Esophagus mucosa (tissue), 1 donor: ENCODE results near the gene GFOD2. TPM values are rescaled to one million over a fixed set of nuclear protein-coding genes. Genes with fewer than 3 reads are reported as not detected.
"Not testable (repeated sequence)": the region's sequence is repeated elsewhere in the genome, so short reads cannot be mapped to it uniquely, and the experiment has no call there.

ENCODE experiments used
- ATAC-seq: fragments of 200-7000 bp; cut with Tn5 transposase; one replicate; pipeline ENCODE4 v1.9.1; 2020
- total RNA-seq: library from RNA; stranded (reverse); gene quantifications from one replicate; pipeline ENCODE4 v1.2.4, GENCODE V29; 2023
- donor health status: DM: yes; HTN: yes; CAD: no.

Gene GFOD2
- total RNA-seq, 1 donor from 2014 or later: 25.4 TPM

DNA sequence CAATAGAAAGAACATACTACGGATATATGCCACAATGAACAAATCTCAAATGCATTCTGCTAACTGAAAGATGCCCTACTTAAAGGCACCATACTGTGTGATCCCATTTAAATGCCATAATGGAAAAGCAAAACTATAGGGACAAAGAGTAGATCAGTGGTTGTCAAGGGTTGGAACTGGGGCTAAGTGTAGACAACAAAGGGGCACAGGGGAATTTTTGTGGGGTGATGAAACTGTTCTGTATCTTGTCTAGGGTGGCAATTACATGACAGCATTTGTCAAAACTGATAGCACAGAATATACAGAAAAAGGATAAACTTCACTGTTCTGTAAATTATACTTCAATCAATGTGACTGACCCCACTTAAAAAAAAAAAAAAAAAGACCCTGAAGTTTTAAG, 17.7 kb downstream of the GFOD2 start:
- no peak for ATAC-seq

DNA sequence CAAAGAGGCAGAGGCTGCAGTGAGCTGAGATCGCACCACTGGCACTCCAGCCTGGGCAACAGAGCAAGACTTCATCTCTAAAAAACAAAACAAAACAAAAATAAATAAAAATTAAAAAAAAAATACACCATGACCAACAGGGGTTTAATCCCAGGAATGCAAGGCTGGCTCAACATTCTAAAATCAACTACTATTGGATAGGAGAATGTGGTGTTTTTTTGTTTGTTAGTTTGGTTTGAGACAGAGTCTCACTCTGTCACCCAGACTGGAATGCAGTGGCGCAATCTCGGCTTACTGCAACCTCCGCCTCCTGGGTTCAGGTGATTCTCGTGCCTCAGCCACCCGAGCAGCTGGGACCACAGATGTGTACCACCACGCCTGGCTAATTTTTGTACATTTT, 19.9 kb downstream of the GFOD2 start:
- no peak for ATAC-seq

DNA sequence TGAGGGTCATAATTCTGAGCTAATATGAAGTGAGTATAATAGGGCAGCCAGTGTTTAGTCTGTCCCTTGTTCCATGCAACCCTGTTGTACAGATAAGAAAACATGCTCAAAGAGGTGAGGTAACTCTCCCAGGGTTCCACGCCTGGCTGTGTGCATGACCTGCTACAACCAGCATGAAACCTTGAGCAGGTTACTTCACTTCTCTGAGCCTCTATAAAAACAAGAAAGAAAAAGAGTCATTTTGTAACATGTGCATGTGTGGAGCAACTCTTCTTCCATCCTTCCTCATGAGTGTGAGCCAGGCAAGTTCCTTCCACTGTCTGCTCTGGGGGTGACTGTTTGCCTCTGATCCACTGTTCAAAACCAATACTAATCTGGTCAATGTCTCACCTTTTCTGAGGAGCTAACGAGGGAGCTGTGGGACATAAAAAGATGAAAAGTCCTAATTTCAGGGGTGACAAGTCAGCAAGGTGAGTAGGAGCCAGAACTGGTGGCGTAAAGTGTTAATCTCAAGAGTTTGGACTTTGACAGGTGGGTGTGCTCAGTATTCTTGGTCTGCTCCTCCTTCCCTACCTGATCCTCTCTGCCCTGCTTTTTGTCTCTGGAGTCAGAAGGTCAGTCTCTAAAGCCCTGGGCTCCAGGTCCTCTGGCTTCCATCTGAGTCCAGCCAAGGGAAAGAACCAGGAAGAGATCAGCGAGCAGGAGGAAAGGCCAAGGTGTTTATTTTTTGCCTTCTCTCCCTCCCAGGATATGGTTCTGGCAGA, 21.5 kb downstream of the GFOD2 start:
- ATAC-seq: peak; percentile 60

DNA sequence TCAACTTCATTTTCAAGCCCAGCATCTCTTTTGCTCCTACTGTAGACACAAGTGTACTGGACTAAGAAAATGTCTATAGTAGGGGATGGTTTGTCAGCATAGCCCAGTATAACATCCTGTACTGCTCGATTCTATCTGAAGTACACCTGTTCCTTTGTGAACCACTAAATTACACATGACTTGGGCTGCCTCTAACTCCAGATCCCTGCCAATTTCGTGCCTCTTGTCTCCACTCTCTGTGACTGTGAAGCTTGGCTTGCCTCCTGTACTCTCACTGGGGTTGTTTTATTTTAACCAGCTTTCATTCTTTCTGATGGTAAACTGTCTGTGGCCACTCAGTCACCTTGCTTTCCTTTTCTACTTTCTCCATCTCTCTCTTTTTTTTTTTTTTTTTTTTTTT, 24.5 kb downstream of the GFOD2 start:
- no peak for ATAC-seq

DNA sequence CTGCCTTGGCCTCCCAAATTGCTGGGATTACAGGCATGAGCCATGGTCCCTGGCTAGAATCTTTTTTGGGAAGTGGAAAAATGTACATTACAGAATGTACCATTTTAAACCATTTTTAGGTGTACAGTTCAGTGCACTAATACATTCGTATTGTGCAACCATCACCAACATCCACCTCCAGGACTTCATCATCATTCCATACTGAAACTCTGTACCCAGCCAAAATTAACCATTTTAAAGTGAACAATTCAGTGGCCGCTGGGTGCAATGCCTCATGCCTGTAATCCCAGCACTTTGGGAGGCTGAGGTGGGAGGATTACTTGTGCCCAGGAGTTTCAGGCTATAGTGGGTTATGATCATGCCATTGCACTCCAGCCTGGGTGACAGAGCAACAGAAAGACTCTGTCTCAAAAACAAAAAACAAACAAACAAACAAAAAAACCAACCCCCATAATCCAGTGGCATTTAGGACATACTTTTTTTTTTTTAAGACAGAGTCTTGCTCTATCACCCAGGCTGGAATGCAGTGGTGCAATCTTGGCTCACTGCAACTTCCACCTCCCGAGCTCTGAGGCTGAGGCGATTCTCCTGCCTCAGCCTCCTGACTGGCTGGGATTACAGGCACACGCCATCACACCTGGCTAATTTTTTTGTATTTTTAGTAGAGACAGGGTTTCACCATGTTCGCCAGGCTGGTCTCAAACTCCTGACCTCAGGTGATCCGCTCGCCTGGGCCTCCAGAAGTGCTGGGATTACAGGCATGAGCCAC, 25.4 kb downstream of the GFOD2 start:
- ATAC-seq: not testable (repeated sequence)

DNA sequence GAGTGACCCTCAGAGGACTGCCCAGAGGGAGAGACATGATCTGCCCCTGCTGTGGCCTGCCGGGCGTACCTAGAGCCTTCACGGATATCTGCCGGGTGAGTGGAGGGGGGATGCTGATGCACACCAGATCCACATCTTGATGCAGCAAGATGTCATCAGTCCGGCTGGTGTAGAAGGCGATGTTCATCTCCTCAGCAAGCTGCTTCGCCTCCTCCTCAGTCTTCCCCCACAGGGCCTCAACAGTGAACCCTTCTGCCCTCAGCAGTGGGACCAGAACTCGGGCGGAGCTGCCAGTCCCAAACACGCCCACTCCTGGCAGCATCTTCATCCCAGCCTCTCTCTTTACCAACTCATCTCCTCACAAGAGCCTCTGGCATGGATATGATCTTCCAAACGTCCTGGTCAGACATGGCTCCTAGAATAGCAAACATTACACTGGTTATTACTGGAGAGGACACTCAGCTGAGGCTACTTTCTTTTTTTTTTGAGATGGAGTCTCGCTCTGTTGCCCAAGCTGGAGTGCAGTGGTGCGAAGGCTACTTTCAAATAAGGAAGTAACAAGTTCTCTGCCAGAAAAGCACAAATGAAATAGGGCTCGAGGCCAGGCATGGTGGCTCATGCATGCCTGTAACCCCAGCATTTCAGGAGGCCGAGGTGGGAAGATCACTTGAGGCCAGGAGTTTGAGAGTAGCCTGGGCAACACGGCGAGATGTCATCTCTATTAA, 33.6 kb downstream of the GFOD2 start:
- no peak for ATAC-seq

DNA sequence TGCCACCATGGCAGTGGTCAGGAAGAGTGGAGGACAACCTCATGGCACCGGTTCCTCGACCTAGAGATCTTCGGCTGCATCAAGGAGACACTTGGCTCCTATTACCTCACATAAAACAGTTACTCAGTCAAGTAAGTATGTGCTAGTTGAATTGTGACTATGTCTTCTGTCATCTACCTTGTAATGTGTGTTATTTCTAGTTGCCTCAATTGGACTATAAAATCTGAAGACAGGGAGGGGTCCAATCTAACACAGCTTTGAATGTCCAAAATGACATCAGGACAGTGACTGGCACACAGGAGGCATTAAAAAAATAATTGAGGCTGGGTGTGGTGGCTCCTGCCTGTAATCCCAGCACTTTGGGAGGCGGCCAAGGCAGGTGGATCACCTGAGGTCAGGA, 35.3 kb downstream of the GFOD2 start:
- peak; percentile 84 for ATAC-seq

DNA sequence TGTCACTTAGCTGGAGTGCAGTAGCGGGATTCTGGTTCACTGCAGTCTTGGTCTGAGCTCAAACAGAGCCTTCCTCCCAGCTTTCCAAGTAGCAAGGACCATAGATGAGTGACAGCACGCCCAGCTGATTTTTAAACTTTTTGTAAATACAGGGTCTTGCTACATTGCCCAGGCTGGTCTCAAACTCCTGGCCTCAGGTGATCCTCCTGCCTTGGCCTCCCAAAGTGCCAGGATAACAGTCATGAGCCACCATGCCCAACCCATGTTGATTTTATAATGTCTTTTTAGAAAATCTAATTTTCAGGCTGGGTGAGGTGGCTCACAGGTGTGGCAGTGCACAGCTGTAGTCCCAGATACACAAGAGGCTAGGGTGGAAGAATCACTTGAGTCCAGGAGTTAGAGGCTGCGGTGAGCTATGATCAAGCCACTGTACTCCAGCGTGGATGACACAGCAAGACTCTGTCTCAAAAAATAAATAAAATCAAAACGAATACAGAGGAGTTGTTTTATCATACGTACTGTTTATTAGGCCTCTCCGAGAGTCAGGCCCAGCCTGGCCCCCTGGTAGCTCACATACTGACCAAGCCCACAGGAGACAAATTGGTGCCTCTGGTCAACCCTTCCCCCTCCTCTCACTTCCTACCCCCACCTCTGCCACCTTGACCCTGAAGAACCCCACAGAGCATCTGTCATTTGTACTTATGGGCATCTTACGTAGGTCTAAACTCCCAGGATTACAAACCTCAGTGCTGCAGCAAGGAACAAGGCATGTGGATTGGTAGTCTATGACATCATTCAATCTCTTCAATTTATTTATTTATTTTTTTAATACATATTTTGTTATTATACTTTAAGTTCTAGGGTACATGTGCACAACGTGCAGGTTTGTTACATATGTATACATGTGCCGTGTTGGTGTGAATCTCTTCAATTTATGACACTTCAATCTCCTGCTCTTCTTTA, 38.9 kb downstream of the GFOD2 start:
- no peak for ATAC-seq

DNA sequence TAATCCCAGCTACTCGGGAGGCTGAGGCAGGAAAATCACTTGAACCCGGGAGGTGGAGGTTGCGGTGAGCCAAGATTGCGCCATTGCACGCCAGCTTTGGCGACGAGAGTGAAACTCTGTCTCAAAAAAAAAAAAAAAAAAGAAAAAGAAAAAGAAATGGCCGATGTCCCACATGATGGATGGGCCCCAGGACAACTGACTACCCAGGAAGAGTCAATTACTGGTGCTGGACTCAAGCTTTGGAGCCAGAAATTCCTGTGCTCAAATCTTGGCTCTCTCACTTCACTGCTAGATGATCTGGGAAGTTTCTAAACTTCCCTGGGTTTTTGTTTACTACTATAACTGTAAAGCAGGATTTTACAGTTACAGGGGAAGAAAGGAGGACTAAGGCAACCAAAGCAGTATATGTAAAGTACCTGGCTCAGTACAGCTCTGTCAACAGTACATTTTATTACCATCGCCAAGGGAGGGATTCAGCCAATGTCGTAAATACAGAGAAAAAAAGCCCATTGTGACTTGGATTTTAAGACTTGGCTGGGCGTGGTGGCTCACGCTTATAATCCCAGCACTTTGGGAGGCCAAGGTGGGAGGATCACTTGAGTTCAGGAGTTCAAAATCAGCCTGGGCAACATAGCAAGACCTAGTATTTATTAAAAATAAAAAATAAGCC, 40.6 kb downstream of the GFOD2 start:
- no peak for ATAC-seq

DNA sequence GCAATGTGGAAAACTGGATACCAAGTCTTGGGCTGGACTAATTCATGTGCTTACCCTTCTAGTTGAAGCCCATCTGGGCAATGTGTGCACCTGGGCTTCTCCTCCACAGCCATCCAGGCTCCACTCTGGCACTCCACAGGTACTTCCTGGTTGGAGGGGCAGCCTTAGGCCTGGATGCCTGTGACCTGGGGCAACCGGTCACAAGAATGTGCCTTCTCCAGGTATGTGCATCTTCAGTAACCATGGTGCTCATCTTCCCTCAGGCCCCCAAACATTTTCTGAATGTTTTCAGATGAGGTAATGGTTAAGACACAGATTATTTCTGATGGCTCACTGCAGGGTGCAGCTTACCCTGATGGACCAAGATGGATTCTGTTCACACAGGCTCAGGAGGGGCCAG, 41.4 kb downstream of the GFOD2 start:
- ATAC-seq: no peak

DNA sequence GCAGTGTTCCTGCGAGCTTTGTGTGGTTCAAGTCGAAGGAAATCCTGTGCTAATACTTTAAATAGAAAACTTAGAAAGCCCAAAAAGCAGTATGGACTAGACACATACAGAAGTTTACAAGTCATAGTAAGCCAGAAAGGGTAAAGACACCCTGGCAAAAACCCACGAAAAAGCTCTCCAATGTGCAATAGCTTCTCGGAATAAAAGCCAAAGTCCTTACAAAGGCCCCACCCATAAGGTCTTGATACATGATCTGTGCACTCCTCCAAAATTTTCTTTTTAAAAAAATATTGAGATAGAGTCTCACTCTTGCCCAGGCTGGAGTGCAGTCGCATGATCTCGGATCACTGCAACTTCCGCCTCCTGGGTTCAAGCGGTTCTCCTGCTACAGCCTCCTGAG, 42.2 kb downstream of the GFOD2 start:
- ATAC-seq: no peak

DNA sequence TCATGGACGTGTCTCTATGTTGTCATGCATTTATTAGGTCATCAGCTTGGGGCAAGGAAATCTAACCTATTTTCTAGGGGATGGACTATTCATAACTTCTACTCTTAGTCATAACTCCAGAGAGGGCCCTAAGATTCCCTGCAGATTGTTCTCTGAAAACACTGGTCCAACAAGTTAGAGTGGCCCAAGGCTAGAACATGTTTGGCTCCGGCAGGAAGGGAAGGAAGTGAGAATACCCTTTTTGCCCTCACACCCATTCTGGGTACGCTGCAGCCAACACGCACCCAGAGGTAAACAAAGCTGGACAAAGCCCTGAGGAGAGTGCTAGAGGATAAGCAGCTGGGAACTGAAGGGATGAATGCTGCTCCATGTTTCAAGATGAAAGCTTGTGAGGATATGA, 42.6 kb downstream of the GFOD2 start:
- ATAC-seq: peak; percentile 73

DNA sequence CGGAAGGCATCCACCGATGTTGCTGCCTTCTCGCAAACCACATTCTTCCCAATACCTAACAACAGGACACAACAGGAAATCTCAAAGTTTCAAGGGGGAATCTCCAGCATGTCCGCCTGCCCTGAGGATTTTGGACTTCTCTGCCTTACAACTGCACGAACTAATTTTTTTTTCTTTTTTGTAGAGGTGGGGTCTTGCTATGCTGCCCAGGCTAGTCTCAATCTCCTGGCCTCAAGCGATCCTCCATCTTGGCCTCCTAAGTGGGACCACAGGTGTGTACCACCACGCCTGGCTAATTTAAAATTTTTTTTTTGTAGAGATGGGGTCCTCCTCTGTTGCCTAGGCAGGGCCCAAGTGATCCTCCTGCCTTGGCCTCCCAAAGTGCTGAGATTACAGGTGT, 43.1 kb downstream of the GFOD2 start:
- no peak for ATAC-seq

DNA sequence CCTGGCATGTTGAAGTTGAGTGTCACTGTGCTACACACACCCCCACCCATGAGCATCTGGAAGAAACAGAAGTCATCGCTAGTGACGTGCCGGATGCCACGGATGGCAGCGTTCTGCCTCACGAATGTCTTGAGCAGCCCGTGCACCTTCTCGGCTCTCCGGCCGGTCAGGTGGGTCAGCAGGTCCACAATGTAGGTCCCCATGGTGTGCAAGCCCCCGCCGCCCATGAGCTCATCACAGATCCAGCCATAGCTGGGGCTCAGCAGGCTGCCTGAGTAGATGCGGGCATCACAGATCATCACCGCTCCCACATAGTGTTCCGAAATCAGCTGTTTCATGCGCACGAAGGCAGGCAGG, 43.6 kb downstream of the GFOD2 start:
- no peak for ATAC-seq

DNA sequence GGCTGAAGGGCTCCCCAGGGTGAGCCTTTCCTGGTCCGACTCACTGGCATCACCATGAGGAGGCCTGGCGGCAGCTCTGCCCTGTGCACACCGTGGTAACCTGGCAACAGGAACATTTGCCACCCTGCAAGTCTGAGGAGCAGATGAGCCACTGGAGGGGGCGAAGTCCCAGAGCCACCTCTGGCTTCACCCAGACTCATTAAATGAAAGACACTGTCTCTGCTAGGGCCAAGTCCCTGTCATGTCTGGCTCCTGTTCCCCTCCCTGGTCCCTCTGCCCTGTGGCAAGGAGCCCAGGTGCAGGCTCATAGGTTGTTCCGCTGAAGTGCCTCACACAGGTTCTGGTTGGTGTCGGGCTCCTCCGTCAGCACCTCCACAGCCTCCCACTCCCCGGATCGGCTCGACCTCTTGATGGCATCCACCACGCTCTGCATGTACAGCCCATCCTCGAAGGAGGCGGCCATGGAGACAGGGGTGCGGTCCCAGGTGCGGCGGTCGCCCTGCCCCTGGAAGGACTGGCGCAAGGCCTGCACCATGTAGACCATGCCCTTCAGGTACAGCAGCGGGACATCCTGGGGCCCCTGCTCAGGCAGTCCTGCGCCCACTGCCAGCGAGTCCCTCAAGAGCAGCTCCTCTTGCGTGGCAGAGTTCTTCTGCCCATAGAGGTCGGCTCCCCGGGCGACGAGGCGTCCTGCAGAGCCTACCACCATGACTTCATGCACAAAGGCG, 44.1 kb downstream of the GFOD2 start:
- ATAC-seq: peak; percentile 25

DNA sequence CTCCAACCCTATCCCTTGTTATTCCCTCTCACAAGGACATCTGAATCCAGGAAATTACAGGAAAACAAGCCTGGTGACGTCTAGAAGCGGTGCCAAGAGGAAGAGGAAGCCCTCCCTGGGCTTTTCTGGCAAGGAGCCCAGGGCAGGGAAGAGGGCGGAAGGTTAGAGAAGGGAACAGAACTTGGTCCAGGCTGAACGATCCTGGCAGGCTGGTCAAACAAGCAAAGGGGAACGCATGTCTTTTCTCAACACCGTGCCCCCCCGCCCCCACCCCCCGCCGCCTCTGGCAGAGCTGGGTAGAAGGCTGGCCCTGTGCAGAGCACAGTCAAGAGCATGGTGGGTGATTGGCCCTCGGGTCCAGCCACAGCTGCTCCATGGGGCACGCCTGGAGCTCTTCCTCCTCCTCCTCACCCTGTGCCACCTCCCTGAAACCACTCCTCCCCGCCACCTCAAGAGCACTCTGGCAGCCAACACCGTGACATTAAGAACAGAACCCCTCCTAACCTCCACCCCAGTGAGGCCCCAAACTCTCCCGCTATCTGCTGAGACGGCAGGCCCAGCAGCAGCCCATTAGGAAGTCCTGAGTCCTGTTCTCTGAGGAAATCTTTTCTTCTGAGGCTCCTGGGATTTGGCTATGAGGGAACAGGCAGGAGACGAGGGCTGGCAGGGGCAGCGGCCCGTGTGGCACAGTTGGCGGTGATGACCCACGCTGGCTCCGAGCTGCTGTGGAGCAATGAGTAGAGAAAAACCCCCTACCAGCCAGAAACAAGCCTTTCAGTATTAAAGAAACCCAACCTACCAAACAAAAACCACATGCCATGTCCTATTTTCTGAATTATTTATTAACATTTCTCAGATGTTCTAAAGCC, 45.2 kb downstream of the GFOD2 start:
- peak; percentile 43 for ATAC-seq

DNA sequence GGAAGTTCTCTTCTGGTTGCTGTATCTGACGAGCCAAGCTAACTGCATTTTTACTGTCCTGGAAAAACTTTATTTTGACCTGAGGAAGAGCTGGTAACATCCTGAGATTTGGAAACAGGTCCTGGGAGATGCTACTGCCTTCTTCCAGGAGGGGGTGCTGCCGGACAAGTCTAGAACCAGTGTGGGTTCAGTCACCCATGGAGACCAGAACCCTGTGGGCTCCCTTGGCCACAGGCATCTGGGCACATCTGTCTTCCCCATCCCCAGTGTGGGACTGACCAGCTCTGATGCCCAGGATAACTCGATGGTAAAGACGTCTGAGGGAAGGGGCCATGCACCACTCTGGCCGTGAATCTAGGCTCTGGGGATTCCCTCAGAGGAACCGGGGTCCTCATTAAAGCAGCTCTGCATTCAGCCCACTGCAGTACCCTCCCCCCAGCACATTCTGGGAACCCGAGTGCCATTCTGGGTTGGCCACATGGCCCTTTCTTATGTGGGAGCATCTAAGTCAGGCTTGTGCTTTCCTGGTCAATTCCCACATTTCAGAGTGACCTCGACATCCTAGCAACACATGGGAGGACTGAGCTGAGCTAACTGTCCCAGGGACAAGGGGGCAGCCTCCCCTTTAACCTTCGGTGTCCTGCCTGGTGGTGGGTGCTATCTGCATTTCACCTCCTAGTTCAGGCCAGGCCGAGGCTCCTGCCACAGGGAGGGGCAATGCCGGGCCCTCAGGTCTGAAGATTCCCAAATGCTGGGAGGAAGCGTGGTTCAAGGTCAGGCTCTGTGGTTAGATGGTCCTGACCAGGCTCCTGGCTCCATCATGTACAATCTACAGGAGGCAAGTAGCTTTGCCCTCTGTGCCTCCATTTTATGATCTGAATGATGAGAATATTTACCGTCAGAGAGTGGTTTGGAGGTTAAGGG, 46.1 kb downstream of the GFOD2 start:
- peak; percentile 28 for ATAC-seq

DNA sequence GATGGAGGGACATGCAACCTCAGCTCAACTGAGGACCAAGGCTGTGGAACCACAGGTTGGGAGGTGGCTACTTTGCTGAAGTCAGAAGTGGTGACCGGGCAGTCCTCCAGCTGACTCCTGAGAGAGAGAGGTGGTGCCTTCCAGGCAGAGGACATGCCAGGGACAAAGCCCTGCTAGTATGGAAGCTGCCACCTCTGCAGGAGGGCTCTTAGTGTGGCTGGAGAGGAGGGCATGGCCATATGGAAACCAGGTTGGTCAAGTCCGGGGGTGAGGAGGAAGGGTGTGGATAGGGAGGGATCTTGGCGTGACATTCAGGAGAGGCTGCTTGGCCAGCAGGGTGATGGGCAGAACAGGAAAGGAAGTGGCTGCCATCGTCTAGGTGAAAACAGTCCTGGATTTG, 46.8 kb downstream of the GFOD2 start:
- ATAC-seq: no peak
